ENCODE data around the gene CTDP1.

DNA sequence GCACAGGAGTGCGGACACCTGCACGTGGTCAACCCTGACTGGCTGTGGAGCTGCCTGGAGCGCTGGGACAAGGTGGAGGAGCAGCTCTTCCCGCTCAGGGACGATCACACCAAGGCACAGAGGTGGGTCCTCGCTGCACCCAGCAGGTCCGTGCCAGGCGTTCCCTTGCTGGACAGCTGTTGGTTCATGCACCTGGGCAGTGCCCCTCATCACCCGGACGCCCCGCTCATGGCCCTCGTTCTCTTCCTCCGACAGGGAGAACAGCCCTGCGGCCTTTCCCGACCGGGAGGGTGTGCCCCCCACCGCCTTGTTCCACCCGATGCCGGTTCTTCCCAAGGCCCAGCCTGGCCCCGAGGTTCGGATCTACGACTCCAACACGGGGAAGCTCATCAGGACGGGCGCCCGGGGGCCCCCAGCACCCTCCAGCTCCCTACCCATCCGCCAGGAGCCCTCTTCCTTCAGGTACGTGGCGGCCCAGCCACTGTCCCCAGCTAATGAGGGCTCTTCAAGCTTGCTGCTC is 38.0 kb downstream of the CTDP1 start:
- TF ChIP-seq, protein P1, sequence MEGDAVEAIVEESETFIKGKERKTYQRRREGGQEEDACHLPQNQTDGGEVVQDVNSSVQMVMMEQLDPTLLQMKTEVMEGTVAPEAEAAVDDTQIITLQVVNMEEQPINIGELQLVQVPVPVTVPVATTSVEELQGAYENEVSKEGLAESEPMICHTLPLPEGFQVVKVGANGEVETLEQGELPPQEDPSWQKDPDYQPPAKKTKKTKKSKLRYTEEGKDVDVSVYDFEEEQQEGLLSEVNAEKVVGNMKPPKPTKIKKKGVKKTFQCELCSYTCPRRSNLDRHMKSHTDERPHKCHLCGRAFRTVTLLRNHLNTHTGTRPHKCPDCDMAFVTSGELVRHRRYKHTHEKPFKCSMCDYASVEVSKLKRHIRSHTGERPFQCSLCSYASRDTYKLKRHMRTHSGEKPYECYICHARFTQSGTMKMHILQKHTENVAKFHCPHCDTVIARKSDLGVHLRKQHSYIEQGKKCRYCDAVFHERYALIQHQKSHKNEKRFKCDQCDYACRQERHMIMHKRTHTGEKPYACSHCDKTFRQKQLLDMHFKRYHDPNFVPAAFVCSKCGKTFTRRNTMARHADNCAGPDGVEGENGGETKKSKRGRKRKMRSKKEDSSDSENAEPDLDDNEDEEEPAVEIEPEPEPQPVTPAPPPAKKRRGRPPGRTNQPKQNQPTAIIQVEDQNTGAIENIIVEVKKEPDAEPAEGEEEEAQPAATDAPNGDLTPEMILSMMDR (IDR thresholded peaks at IDR 0.05), result no peak
- TF ChIP-seq POLR2A (IDR thresholded peaks at IDR 0.05), result no peak

All from adrenal gland (tissue), 5 donors.